ENCODE data around the gene ELOF1. TPM values are rescaled to one million over a fixed set of nuclear protein-coding genes. Genes with fewer than 3 reads are reported as not detected.

The ELOF1 gene
- total RNA-seq, 2 donors from 2014 or later: 17.1 to 32.5 TPM

- Histone ChIP-seq H3K4me1 (no peaks in the 10 kb centered on the region), H3K27ac (no peak overlapping the region), H3K9me3 (no peaks in the 10 kb centered on the region), H3K36me3 (peaks cover 57% of the 10 kb centered on the region), H3K4me3 (no peak overlapping the region), H3K27me3 (no peaks in the 10 kb centered on the region)
- no peak for TF ChIP-seq CTCF (IDR thresholded peaks at IDR 0.05)
- DNase-seq (ENCODE audit: low spot score): no peak
These were observed 45.1 kb downstream of the ELOF1 start for GRCh38 chr19:11513946-11514345.

GRCh38 chr19:11510444-11510843 is 48.6 kb downstream of the ELOF1 start:
- Histone ChIP-seq H3K9me3 (no peaks in the 10 kb centered on the region), H3K27me3 (no peaks in the 10 kb centered on the region), H3K4me3 (no peak overlapping the region), H3K4me1 (peaks cover 0 to 6% of the 10 kb centered on the region in 2 donors), H3K36me3 (peaks cover 22% of the 10 kb centered on the region), H3K27ac (no peak overlapping the region)
- no peak for DNase-seq (ENCODE audit: low spot score)
- TF ChIP-seq CTCF (IDR thresholded peaks at IDR 0.05): no peak

GRCh38 chr19:11507370-11508078 is 51.5 kb downstream of the ELOF1 start:
- no peaks in the 10 kb centered on the region for H3K27me3 ChIP-seq
- H3K4me3 ChIP-seq: no peak overlapping the region
- H3K36me3 ChIP-seq: peaks cover 16% of the 10 kb centered on the region
- H3K27ac ChIP-seq: no peak overlapping the region
- no peak for DNase-seq (ENCODE audit: low spot score)
- H3K9me3 ChIP-seq: no peaks in the 10 kb centered on the region
- H3K4me1 ChIP-seq: peaks cover 0 to 6% of the 10 kb centered on the region in 2 donors
- no peak for TF ChIP-seq CTCF (IDR thresholded peaks at IDR 0.05)

- Histone ChIP-seq H3K36me3 (peaks cover 11% of the 10 kb centered on the region), H3K27me3 (no peaks in the 10 kb centered on the region), H3K4me3 (no peak overlapping the region), H3K9me3 (no peaks in the 10 kb centered on the region), H3K27ac (no peak overlapping the region), H3K4me1 (peaks cover 0 to 6% of the 10 kb centered on the region in 2 donors)
- no peak for TF ChIP-seq CTCF (IDR thresholded peaks at IDR 0.05)
- DNase-seq (ENCODE audit: low spot score): no peak
These were observed 52.1 kb downstream of the ELOF1 start for GRCh38 chr19:11506967-11507366.

- H3K27me3 ChIP-seq: no peaks in the 10 kb centered on the region
- peak overlapping the region; percentile 89 to 92 for H3K4me3 ChIP-seq
- no peaks in the 10 kb centered on the region for H3K9me3 ChIP-seq
- peaks cover 0 to 6% of the 10 kb centered on the region in 2 donors for H3K4me1 ChIP-seq
- H3K36me3 ChIP-seq: peaks cover 2% of the 10 kb centered on the region
- DNase-seq (ENCODE audit: low spot score): no peak
- no peak for TF ChIP-seq CTCF (IDR thresholded peaks at IDR 0.05)
- H3K27ac ChIP-seq: peak overlapping the region; percentile 94 to 97
These were observed 52.9 kb downstream of the ELOF1 start for GRCh38 chr19:11506101-11506555.

All from right atrium auricular region (tissue), 2 donors.